K562 (cell line): Measurements from ENCODE around the gene BPI. TPM values are rescaled to one million over a fixed set of nuclear protein-coding genes. Genes with fewer than 3 reads are reported as not detected.

Experiments used
- CHD7 ChIP-seq: fragments of 200-600 bp; sonication (generic); IDR thresholded peaks from one replicate; pipeline ENCODE4 v1.6.1; 2012; ENCODE audit warnings: mild to moderate bottlenecking, low read depth, low read length, inconsistent platforms
- DLX4 ChIP-seq: fragments of 250-450 bp; sonication (Bioruptor Pico); IDR thresholded peaks from 2 replicates; pipeline ENCODE4 v1.6.1; 2021; ENCODE audit warnings: mild to moderate bottlenecking
- GATAD2B ChIP-seq: fragments of 450-650 bp; IDR thresholded peaks from 2 replicates; pipeline ENCODE4 v1.6.1; 2017; ENCODE audit warnings: mild to moderate bottlenecking, borderline replicate concordance
- KLF13 ChIP-seq: fragments of 450-650 bp; IDR thresholded peaks from 2 replicates; pipeline ENCODE4 v1.6.1; 2016; ENCODE audit warnings: missing genetic modification characterization, low read depth, mild to moderate bottlenecking, missing compliant biosample characterization, moderate library complexity, borderline replicate concordance
- LEF1 ChIP-seq: fragments of 450-650 bp; IDR thresholded peaks from 2 replicates; pipeline ENCODE4 v1.6.1; 2016; ENCODE audit warnings: mild to moderate bottlenecking
- PRPF4 ChIP-seq: fragments of 200-400 bp; formaldehyde crosslinking; IDR thresholded peaks from one replicate; pipeline ENCODE4 v1.6.1; 2017; ENCODE audit warnings: low read length, low read depth, mild to moderate bottlenecking; ENCODE audit not compliant: insufficient read depth, poor library complexity, severe bottlenecking
- SP2 ChIP-seq: IDR thresholded peaks from 2 replicates; pipeline ENCODE4 v1.6.1; 2011; ENCODE audit warnings: mild to moderate bottlenecking, low read depth, low read length, moderate library complexity; ENCODE audit not compliant: poor library complexity, severe bottlenecking; ENCODE audit errors: extremely low read depth
- ZNF316 ChIP-seq: fragments of 450-650 bp; IDR thresholded peaks from 2 replicates; pipeline ENCODE4 v1.6.1; 2016
- ZNF507 ChIP-seq: conservative IDR thresholded peaks from 2 replicates; pipeline ENCODE4 v1.6.1; 2017; ENCODE audit warnings: missing genetic modification characterization, missing compliant biosample characterization
- polyA plus RNA-seq, 8 experiments: library from polyadenylated mRNA; depleted of rRNA in 4 of 8; stranded (reverse) in 5 of 8; unstranded in 3 of 8; fragments of >200 nt; fragmentation: Nextera tagmentation in 2 of 8; fragmentation: Illumina TruSeq in 1 of 8; extraction: Ambion mirVana in 2 of 8; extraction: Trizol in 1 of 8; gene quantifications; 2 replicates each; pipeline versions ENCODE4 v1.2.1 to v1.2.3, GENCODE V29; 2011 to 2014; ENCODE audit warnings: inconsistent platforms in 1 of 8, missing spikeins in 1 of 8
- total RNA-seq, 7 experiments: library from RNA; depleted of rRNA in 6 of 7; stranded (reverse); fragments of >200 nt in 6 of 7; fragmentation: Illumina TruSeq in 2 of 7; extraction: Trizol in 2 of 7; gene quantifications; 2 replicates each; pipeline versions ENCODE4 v1.2.1 to v1.2.3, GENCODE V29; 2011 to 2021; ENCODE audit warnings: low replicate concordance in 1 of 7

Gene BPI
- total and polyA plus RNA-seq, 9 of the 15 experiments (the other 6 are each of a cell fraction or from before 2014, with no cell fraction given), result not detected

GRCh38 chr20:38271608-38272120, 32.3 kb upstream of the BPI start (continued):
- TF ChIP-seq ZNF316 (no peak), SP2 (no peak), GATAD2B (no peak), CHD7 (no peak), PRPF4 (no peak), DLX4 (CRISPR knock-in tag) (no peak), ZNF507 (tag) (no peak), KLF13 (tag) (no peak), LEF1 (no peak)
